ENCODE measurements around the gene MCC. TPM values are rescaled to one million over a fixed set of nuclear protein-coding genes. Genes with fewer than 3 reads are reported as not detected.

Gene MCC
- total and polyA plus RNA-seq, 4 donors = 9.0 to 47.3 (median 14.7) TPM

DNA sequence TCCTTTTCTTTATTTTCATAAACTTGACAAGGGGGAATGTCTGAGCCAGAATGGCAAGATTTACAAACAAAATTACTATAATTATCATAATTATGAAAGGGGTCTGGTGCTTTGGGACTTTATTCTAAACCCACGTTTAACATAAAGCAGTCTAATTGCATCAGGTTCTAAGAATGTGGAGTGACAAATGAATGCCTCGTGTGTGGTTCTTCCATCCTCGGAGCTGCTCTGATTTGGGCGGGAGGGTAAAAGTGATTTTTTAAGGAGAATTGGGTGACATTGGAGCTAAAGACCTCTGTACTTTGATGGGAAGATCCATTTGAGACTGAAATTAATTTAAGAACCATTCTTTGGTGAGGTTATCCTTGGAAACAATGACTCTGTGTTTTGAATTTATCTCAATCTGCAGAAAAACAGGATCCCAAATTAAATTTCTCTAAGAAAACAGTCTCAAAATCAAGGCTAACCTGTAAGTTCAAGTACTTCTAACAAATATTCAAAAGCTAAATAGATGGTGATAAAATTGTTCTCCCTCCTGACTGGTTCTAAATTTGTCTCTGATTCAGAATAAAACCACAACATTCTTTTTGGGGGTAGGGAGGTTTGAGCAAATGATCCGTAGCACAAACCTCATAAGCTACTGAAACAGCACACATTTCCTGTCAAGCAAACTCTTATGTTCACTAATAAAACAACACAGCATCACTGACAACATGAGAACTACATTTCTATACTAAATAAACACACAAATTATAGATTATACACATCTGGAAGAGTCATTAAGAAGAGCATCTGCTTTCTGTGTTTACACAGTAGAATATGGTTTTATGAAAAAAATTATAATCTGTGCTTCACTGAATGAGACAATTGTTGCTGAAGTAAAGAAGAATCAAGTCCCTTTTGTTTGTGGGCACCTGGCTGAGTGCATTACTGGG is 426.1 kb downstream of the MCC start:
- H3K9ac ChIP-seq (ENCODE audit: low read depth in 1 of 2, low read length in 2 of 2) = no peak overlapping the region
- TF ChIP-seq, protein P1, sequence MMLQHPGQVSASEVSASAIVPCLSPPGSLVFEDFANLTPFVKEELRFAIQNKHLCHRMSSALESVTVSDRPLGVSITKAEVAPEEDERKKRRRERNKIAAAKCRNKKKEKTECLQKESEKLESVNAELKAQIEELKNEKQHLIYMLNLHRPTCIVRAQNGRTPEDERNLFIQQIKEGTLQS (IDR thresholded peaks at IDR 0.05) = no peak
- no peak for TF ChIP-seq RXRA (IDR thresholded peaks at IDR 0.05)
- TF ChIP-seq NR2F2 (IDR thresholded peaks at IDR 0.05) = no peak
- no peak for TF ChIP-seq HNF4G (IDR thresholded peaks at IDR 0.05)
- TF ChIP-seq REST (IDR thresholded peaks at IDR 0.05) = no peak
- TF ChIP-seq TAF1 (conservative IDR thresholded peaks at IDR 0.05) = no peak
- TF ChIP-seq YY1 (IDR thresholded peaks at IDR 0.05) = no peak
- TF ChIP-seq FOXA1 (IDR thresholded peaks at IDR 0.05) = no peak
- TF ChIP-seq GABPA (IDR thresholded peaks at IDR 0.05 in 1 of 2, conservative IDR thresholded peaks at IDR 0.05 in 1 of 2) = no peak
- no peak overlapping the region for H3K4me3 ChIP-seq (ENCODE audit: low read depth in 1 of 3, low read length in 3 of 3)
- no peaks in the 10 kb centered on the region for H3K9me3 ChIP-seq (ENCODE audit: control insufficient read depth in 4 of 4, low read length in 3 of 4)
- no peak for DNase-seq (ENCODE audit: low spot score)
- no peak overlapping the region for H3K27ac ChIP-seq (ENCODE audit: low read depth in 1 of 2, low read length in 2 of 2)
- H3K4me1 ChIP-seq (ENCODE audit: control insufficient read depth in 4 of 4, insufficient read depth in 4 of 4, low read length in 3 of 4) = no peaks in the 10 kb centered on the region
- no peaks in the 10 kb centered on the region for H3K27me3 ChIP-seq (ENCODE audit: control insufficient read depth in 4 of 4, insufficient read depth in 4 of 4, low read length in 3 of 4)
- WGBS = 71% methylated on average over 5 of the region's 5 CpGs
- peaks cover 8 to 57% (median 42%) of the 10 kb centered on the region in 4 donors for H3K36me3 ChIP-seq (ENCODE audit: control insufficient read depth in 4 of 4, insufficient read depth in 3 of 4, low read depth in 1 of 4, low read length in 3 of 4)

GRCh38 chr5:113060408-113061025 is 427.7 kb downstream of the MCC start:
- no peaks in the 10 kb centered on the region for H3K27me3 ChIP-seq (ENCODE audit: control insufficient read depth in 4 of 4, insufficient read depth in 4 of 4, low read length in 3 of 4)
- WGBS = 97% methylated on average over 4 of the region's 4 CpGs
- H3K27ac ChIP-seq (ENCODE audit: low read depth in 1 of 2, low read length in 2 of 2) = no peak overlapping the region
- H3K9ac ChIP-seq (ENCODE audit: low read depth in 1 of 2, low read length in 2 of 2) = no peak overlapping the region
- no peaks in the 10 kb centered on the region for H3K4me1 ChIP-seq (ENCODE audit: control insufficient read depth in 4 of 4, insufficient read depth in 4 of 4, low read length in 3 of 4)
- TF ChIP-seq NR2F2 (IDR thresholded peaks at IDR 0.05) (no peak), SP1 (IDR thresholded peaks at IDR 0.05) (no peak), GABPA (IDR thresholded peaks at IDR 0.05 in 1 of 2, conservative IDR thresholded peaks at IDR 0.05 in 1 of 2) (no peak), JUND (IDR thresholded peaks at IDR 0.05) (no peak), FOXA2 (IDR thresholded peaks at IDR 0.05) (no peak), HNF4G (IDR thresholded peaks at IDR 0.05) (no peak), HNF4A (conservative IDR thresholded peaks at IDR 0.05) (no peak), FOXA1 (IDR thresholded peaks at IDR 0.05) (no peak)
- DNase-seq (ENCODE audit: low spot score) = no peak
- H3K36me3 ChIP-seq (ENCODE audit: control insufficient read depth in 4 of 4, insufficient read depth in 3 of 4, low read depth in 1 of 4, low read length in 3 of 4) = peaks cover 4 to 58% (median 39%) of the 10 kb centered on the region in 4 donors
- H3K9me3 ChIP-seq (ENCODE audit: control insufficient read depth in 4 of 4, low read length in 3 of 4) = no peaks in the 10 kb centered on the region
- no peak overlapping the region for H3K4me3 ChIP-seq (ENCODE audit: low read depth in 1 of 3, low read length in 3 of 3)

Data from liver (tissue), 9 donors.